ENCODE measurements around the gene KRTAP5-4.

- TF ChIP-seq EZH2 (IDR thresholded peaks at IDR 0.05; ENCODE audit: insufficient read depth, poor library complexity, severe bottlenecking) (no peak), EZH2phosphoT487 (IDR thresholded peaks at IDR 0.05; ENCODE audit: insufficient read depth, low read depth) (no peak)
Observed at GRCh38 chr11:1589996-1590395, 31.9 kb downstream of the KRTAP5-4 start.

Measured in GM23248 (cell line).